ENCODE data around the gene SND1. TPM values are rescaled to one million over a fixed set of nuclear protein-coding genes. Genes with fewer than 3 reads are reported as not detected.

Gene SND1
- total and polyA plus RNA-seq, 2 of the 4 experiments (the other 2 are of a cell fraction) = 154 to 294 TPM

- Histone ChIP-seq H2BK120ac (ENCODE audit: low read depth, low read length) (no peak overlapping the region), H3K9me1 (ENCODE audit: insufficient read depth, low read length) (peaks cover 12% of the 10 kb centered on the region), H2AK9ac (replicated peaks; ENCODE audit: low read depth, low read length, poor library complexity) (no peak overlapping the region), H3K9ac (ENCODE audit: low read depth, low read length) (no peak overlapping the region), H4K20me1 (ENCODE audit: insufficient read depth, low read length) (peaks cover 54% of the 10 kb centered on the region), H3K4me3 (ENCODE audit: insufficient read depth, low read depth, low read length) (no peak overlapping the region), H3K4ac (ENCODE audit: low read depth, low read length) (no peak overlapping the region), H4K91ac (ENCODE audit: insufficient read depth, low read depth, low read length) (no peak overlapping the region), H2BK5ac (ENCODE audit: low read depth, low read length, poor library complexity, severe bottlenecking) (no peak overlapping the region), H2AFZ (replicated peaks; ENCODE audit: low read length, poor library complexity) (no peak overlapping the region), H2BK20ac (ENCODE audit: low read depth, low read length) (no peak overlapping the region), H4K8ac (ENCODE audit: low read depth in 2 of 2, low read length in 2 of 2) (no peak overlapping the region), H3K4me1 (ENCODE audit: control insufficient read depth, insufficient read depth, low read length) (peaks cover 8% of the 10 kb centered on the region), H3K18ac (ENCODE audit: low read depth, low read length) (no peak overlapping the region), H3K23ac (ENCODE audit: low read depth, low read length) (no peak overlapping the region), H4K5ac (ENCODE audit: low read depth, low read length) (no peak overlapping the region), H3K9me3 (ENCODE audit: control insufficient read depth, insufficient read depth, low read length) (no peaks in the 10 kb centered on the region), H2AK5ac (ENCODE audit: low read depth, low read length) (no peak overlapping the region), H3K56ac (ENCODE audit: extremely low read depth, insufficient read depth, low read length) (no peak overlapping the region), H3K36me3 (ENCODE audit: control insufficient read depth, insufficient read depth, low read length) (0 out of 2 replicates have a peak, but pooled peaks cover 2% of the 10 kb centered on the region), H3K27ac (ENCODE audit: insufficient read depth, low read length) (no peak overlapping the region), H3K27me3 (ENCODE audit: control insufficient read depth, insufficient read depth, low read length) (no peaks in the 10 kb centered on the region), H3K4me2 (ENCODE audit: low read depth, low read length) (no peak overlapping the region), H3K14ac (replicated peaks; ENCODE audit: low read depth, low read length) (no peak overlapping the region), H2BK15ac (ENCODE audit: low read depth, low read length) (no peak overlapping the region), H3K79me1 (ENCODE audit: low read depth in 1 of 2, low read length in 2 of 2) (peaks cover 31 to 84% of the 10 kb centered on the region in 2 experiments)
- intact Hi-C loops (cut with micrococcal nuclease) (no loop called here), dilution Hi-C loops (cut with HindIII; ENCODE audit: low sequenced_read_pairs, unreplicated experiment) (no loop called here), in situ Hi-C loops (cut with MboI; ENCODE audit: low sequenced_read_pairs) (no loop called here)
- POLR2A ChIA-PET (ENCODE audit: unreplicated experiment) = no interaction called here
- ATAC-seq (ENCODE audit: low read depth) (no peak), DNase-seq (no peak)
- no CpG with 5 or more reads among the region's 3 CpGs for WGBS, 2 experiments (ENCODE audit: extremely low coverage in 2 of 2, insufficient read length in 1 of 2)
- TF ChIP-seq MAZ (IDR thresholded peaks at IDR 0.05; ENCODE audit: borderline replicate concordance, low read depth, low read length) = no peak
- TF ChIP-seq USF2 (IDR thresholded peaks at IDR 0.05; ENCODE audit: low read depth, low read length) = no peak
- CTCF ChIA-PET = interaction anchor here (0.6 kb wide), 1 partner anchor 106 kb away, joined by 3 read pairs; no protein-coding TSS in a partner anchor
- BruUV-seq (replicated peaks) = no TSS peak
These were observed 222.0 kb downstream of the SND1 start for GRCh38 chr7:127873715-127874636.
